Liver (tissue), 9 donors: ENCODE measurements around the gene C19orf12. TPM values are rescaled to one million over a fixed set of nuclear protein-coding genes. Genes with fewer than 3 reads are reported as not detected.
A peak's percentile ranks its signal among the peaks of the same experiment; 100 is the strongest.

ENCODE experiments used
- DNase-seq: peaks from one replicate; pipeline ENCODE4 v3.0.0-alpha.2; 2017; ENCODE audit warnings: low spot score
- H3K27ac ChIP-seq, 2 donors: one replicate each; pipeline ENCODE4 v1.7.0; 2013; ENCODE audit warnings: inconsistent platforms in 2 of 2, low read length in 2 of 2, control low read depth in 1 of 2, low read depth in 1 of 2, mild to moderate bottlenecking in 1 of 2
- H3K27me3 ChIP-seq, 4 donors: one replicate each; pipeline versions ENCODE4 v1.6.1 to v1.7.0; 2013; ENCODE audit warnings: low read length in 3 of 4, inconsistent platforms in 1 of 4, mild to moderate bottlenecking in 1 of 4, moderate library complexity in 1 of 4; ENCODE audit not compliant: control insufficient read depth in 4 of 4, insufficient read depth in 4 of 4
- H3K36me3 ChIP-seq, 4 donors: one replicate each; pipeline versions ENCODE4 v1.6.1 to v1.7.0; 2013; ENCODE audit warnings: low read length in 3 of 4, mild to moderate bottlenecking in 3 of 4, low read depth in 1 of 4, moderate library complexity in 1 of 4; ENCODE audit not compliant: control insufficient read depth in 4 of 4, insufficient read depth in 3 of 4
- H3K4me1 ChIP-seq, 4 donors: one replicate each; pipeline versions ENCODE4 v1.6.1 to v1.7.0; 2013; ENCODE audit warnings: low read length in 3 of 4, mild to moderate bottlenecking in 3 of 4, moderate library complexity in 1 of 4; ENCODE audit not compliant: control insufficient read depth in 4 of 4, insufficient read depth in 4 of 4
- H3K4me3 ChIP-seq, 3 donors: one replicate each; pipeline versions ENCODE4 v1.6.1 to v1.7.0; 2013; ENCODE audit warnings: low read length in 3 of 3, control low read depth in 1 of 3, low read depth in 1 of 3, mild to moderate bottlenecking in 1 of 3
- H3K9ac ChIP-seq, 2 donors: one replicate each; pipeline ENCODE4 v1.7.0; 2013; ENCODE audit warnings: low read length in 2 of 2, mild to moderate bottlenecking in 2 of 2, moderate library complexity in 2 of 2, control low read depth in 1 of 2, low read depth in 1 of 2
- H3K9me3 ChIP-seq, 4 donors: one replicate each; pipeline versions ENCODE4 v1.6.1 to v1.7.0; 2013; ENCODE audit warnings: low read length in 3 of 4; ENCODE audit not compliant: control insufficient read depth in 4 of 4
- ATF3 ChIP-seq: IDR thresholded peaks from 2 replicates; pipeline ENCODE4 v1.6.1; 2016; ENCODE audit warnings: antibody characterized with exemption
- EGR1 ChIP-seq, 2 donors: IDR thresholded peaks; 2 replicates each; pipeline ENCODE4 v1.6.1; 2016 to 2018; ENCODE audit warnings: antibody characterized with exemption in 2 of 2, low read depth in 2 of 2
- FOXA1 ChIP-seq: IDR thresholded peaks from 2 replicates; pipeline ENCODE4 v1.6.1; 2016; ENCODE audit warnings: antibody characterized with exemption
- FOXA2 ChIP-seq: IDR thresholded peaks from 2 replicates; pipeline ENCODE4 v1.6.1; 2016; ENCODE audit warnings: antibody characterized with exemption
- GABPA ChIP-seq, 2 donors: IDR thresholded peaks in 1 of 2; conservative IDR thresholded peaks in 1 of 2; 2 replicates each; pipeline ENCODE4 v1.6.1; 2016; ENCODE audit warnings: antibody characterized with exemption in 2 of 2, mild to moderate bottlenecking in 1 of 2, moderate library complexity in 1 of 2
- HNF4G ChIP-seq: IDR thresholded peaks from 2 replicates; pipeline ENCODE4 v1.6.1; 2016; ENCODE audit warnings: antibody characterized with exemption
- JUND ChIP-seq, 2 donors: IDR thresholded peaks; 2 replicates each; pipeline ENCODE4 v1.6.1; 2016; ENCODE audit warnings: antibody characterized with exemption in 2 of 2
- MAX ChIP-seq: IDR thresholded peaks from 2 replicates; pipeline ENCODE4 v1.6.1; 2016; ENCODE audit warnings: antibody characterized with exemption
- NR2F2 ChIP-seq: IDR thresholded peaks from 2 replicates; pipeline ENCODE4 v1.6.1; 2016; ENCODE audit warnings: antibody characterized with exemption
- RAD21 ChIP-seq, 2 donors: IDR thresholded peaks; 2 replicates each; pipeline ENCODE4 v1.6.1; 2016; ENCODE audit warnings: antibody characterized with exemption in 2 of 2, mild to moderate bottlenecking in 2 of 2
- REST ChIP-seq: IDR thresholded peaks from 2 replicates; pipeline ENCODE4 v1.6.1; 2016; ENCODE audit warnings: antibody characterized with exemption, mild to moderate bottlenecking
- SP1 ChIP-seq: IDR thresholded peaks from 2 replicates; pipeline ENCODE4 v1.6.1; 2018; ENCODE audit warnings: antibody characterized with exemption, mild to moderate bottlenecking
- TAF1 ChIP-seq: conservative IDR thresholded peaks from 2 replicates; pipeline ENCODE4 v1.6.1; 2016; ENCODE audit warnings: antibody characterized with exemption, mild to moderate bottlenecking
- YY1 ChIP-seq: IDR thresholded peaks from 2 replicates; pipeline ENCODE4 v1.6.1; 2016; ENCODE audit warnings: antibody characterized with exemption, mild to moderate bottlenecking
- WGBS: extraction: QIAGEN DNeasy Blood & Tissue Kit; methylation state at CpG from one replicate; pipeline ENCODE4 v1.1.7; 2013; 5-methylcytosine and 5-hydroxymethylcytosine counted together
- polyA plus RNA-seq, 2 donors: library from polyadenylated mRNA; stranded (reverse) in 1 of 2; unstranded in 1 of 2; fragments of 200-250 nt in 1 of 2; fragments of >200 nt in 1 of 2; fragmentation: Nextera tagmentation in 1 of 2; extraction: Ambion mirVana in 1 of 2; gene quantifications; one replicate each; pipeline versions ENCODE4 v1.2.1 to v1.2.3, GENCODE V29; 2013 to 2015
- total RNA-seq, 2 donors: library from RNA; depleted of rRNA; stranded (reverse); fragments of >200 nt; gene quantifications; one replicate each; pipeline ENCODE4 v1.2.3, GENCODE V29; 2014
- TF ChIP-seq, protein P1 (sequence below): IDR thresholded peaks from 2 replicates; pipeline ENCODE4 v1.6.1; 2016; ENCODE audit warnings: antibody characterized with exemption
- TF ChIP-seq, protein P2 (sequence below): fragments of 150-350 bp; IDR thresholded peaks from 2 replicates; pipeline ENCODE4 v1.5.1; 2017; ENCODE audit warnings: improper control_type of control experiment, low read depth, low read length; ENCODE audit not compliant: missing input control
- donor health status: healthy.
- donor health status: healthy.
- donor health status: healthy.
- donor health status: healthy.
- donor health status: healthy.

Gene C19orf12
- total and polyA plus RNA-seq, 4 donors, result 21.2 to 82.8 (median 40.1) TPM

GRCh38 chr19:29664753-29665214 lies 50.3 kb downstream of the C19orf12 start:
- Histone ChIP-seq H3K4me1 (peaks cover 21 to 52% (median 27%) of the 10 kb centered on the region in 4 donors), H3K27me3 (no peaks in the 10 kb centered on the region), H3K9ac (no peak overlapping the region), H3K4me3 (peak overlapping the region in 2 of 3 donors; percentile 65 to 86), H3K36me3 (no peaks in the 10 kb centered on the region), H3K9me3 (no peaks in the 10 kb centered on the region), H3K27ac (peak overlapping the region; percentile 71 to 76)
- TF ChIP-seq TAF1, result no peak
- TF ChIP-seq NR2F2, result no peak
- peak; percentile 8 for TF ChIP-seq REST
- TF ChIP-seq, protein P1, sequence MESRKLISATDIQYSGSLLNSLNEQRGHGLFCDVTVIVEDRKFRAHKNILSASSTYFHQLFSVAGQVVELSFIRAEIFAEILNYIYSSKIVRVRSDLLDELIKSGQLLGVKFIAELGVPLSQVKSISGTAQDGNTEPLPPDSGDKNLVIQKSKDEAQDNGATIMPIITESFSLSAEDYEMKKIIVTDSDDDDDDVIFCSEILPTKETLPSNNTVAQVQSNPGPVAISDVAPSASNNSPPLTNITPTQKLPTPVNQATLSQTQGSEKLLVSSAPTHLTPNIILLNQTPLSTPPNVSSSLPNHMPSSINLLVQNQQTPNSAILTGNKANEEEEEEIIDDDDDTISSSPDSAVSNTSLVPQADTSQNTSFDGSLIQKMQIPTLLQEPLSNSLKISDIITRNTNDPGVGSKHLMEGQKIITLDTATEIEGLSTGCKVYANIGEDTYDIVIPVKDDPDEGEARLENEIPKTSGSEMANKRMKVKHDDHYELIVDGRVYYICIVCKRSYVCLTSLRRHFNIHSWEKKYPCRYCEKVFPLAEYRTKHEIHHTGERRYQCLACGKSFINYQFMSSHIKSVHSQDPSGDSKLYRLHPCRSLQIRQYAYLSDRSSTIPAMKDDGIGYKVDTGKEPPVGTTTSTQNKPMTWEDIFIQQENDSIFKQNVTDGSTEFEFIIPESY, result no peak
- TF ChIP-seq ATF3, result no peak
- peak; percentile 8 to 41 for TF ChIP-seq RAD21 (IDR thresholded peaks at IDR 0.05)
- TF ChIP-seq EGR1 (IDR thresholded peaks at IDR 0.05; ENCODE audit: low read depth in 2 of 2), result no peak
- TF ChIP-seq GABPA (IDR thresholded peaks at IDR 0.05 in 1 of 2, conservative IDR thresholded peaks at IDR 0.05 in 1 of 2), result no peak
- no peak for TF ChIP-seq MAX
- no peak for TF ChIP-seq FOXA1
- no peak for TF ChIP-seq FOXA2
- no peak for TF ChIP-seq YY1
- TF ChIP-seq JUND (IDR thresholded peaks at IDR 0.05), result no peak
- TF ChIP-seq, protein P2, sequence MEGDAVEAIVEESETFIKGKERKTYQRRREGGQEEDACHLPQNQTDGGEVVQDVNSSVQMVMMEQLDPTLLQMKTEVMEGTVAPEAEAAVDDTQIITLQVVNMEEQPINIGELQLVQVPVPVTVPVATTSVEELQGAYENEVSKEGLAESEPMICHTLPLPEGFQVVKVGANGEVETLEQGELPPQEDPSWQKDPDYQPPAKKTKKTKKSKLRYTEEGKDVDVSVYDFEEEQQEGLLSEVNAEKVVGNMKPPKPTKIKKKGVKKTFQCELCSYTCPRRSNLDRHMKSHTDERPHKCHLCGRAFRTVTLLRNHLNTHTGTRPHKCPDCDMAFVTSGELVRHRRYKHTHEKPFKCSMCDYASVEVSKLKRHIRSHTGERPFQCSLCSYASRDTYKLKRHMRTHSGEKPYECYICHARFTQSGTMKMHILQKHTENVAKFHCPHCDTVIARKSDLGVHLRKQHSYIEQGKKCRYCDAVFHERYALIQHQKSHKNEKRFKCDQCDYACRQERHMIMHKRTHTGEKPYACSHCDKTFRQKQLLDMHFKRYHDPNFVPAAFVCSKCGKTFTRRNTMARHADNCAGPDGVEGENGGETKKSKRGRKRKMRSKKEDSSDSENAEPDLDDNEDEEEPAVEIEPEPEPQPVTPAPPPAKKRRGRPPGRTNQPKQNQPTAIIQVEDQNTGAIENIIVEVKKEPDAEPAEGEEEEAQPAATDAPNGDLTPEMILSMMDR, result no peak
- TF ChIP-seq SP1, result no peak
- TF ChIP-seq HNF4G, result no peak
- 22% methylated on average over 22 of the region's 22 CpGs for WGBS
- no peak for DNase-seq
